HepG2 (cell line): ENCODE results near the gene METRN. TPM values are rescaled to one million over a fixed set of nuclear protein-coding genes. Genes with fewer than 3 reads are reported as not detected.

Source experiments
- ATAC-seq: fragments of 200-7000 bp; cut with Tn5 transposase; 3 replicates; pipeline ENCODE4 v1.9.1; 2020; ENCODE audit warnings: mild to moderate bottlenecking, moderate library complexity
- BruUV-seq: library from RNA; stranded (reverse); fragments of 400-500 nt; replicated peaks from 2 replicates; lab custom pipeline; 2021; lab: Mats Ljungman, UMichigan
- CTCF ChIA-PET: fragments of 300-600 bp; formaldehyde crosslinking; extraction: SDS; loops from one replicate; lab custom pipeline; 2021; ENCODE audit warnings: low total read pairs, inconsistent platforms, low intra/inter-chr PET ratio; lab: Yijun Ruan, JAX
- POLR2A ChIA-PET: fragments of 350-600 bp; sonication (Branson Sonifier 250); formaldehyde crosslinking; loops from one replicate; lab custom pipeline; 2020; ENCODE audit warnings: antibody characterized with exemption, inconsistent platforms; lab: Yijun Ruan, JAX
- DNase-seq: peaks from one replicate; pipeline ENCODE4 v3.0.0-alpha.2; 2015; ENCODE audit warnings: low spot score
- FAIRE-seq: peaks from 3 replicates; lab custom pipeline; 2011; peaks lifted over from hg19 to GRCh38; lab: Jason Lieb, UNC
- H2AFZ ChIP-seq: one replicate; pipeline ENCODE4 v1.6.1; 2011; ENCODE audit warnings: low read length, inconsistent platforms
- H3K27ac ChIP-seq: fragments of 300-600 bp; 3 replicates; pipeline ENCODE4 v1.8.0; 2011; ENCODE audit warnings: mixed run types, mild to moderate bottlenecking, mixed read lengths, low read length, inconsistent platforms; ENCODE audit not compliant: insufficient read depth; ENCODE audit errors: extremely low read length
- H3K27me3 ChIP-seq, 2 experiments: fragments of 200-600 bp in 1 of 2; 2 replicates in 1 of 2; 3 replicates in 1 of 2; pipeline versions ENCODE4 v1.6.0 to v1.8.0; 2011; ENCODE audit warnings: low read length in 2 of 2, mild to moderate bottlenecking in 2 of 2, moderate library complexity in 2 of 2, inconsistent platforms in 1 of 2; ENCODE audit not compliant: insufficient read depth in 2 of 2, control insufficient read depth in 1 of 2
- H3K36me3 ChIP-seq, 2 experiments: fragments of 200-600 bp in 1 of 2; replicated peaks in 1 of 2; 2 replicates in 1 of 2; 3 replicates in 1 of 2; pipeline versions ENCODE4 v1.5.1 to v1.8.0; 2011; ENCODE audit warnings: low read length in 2 of 2, inconsistent platforms in 1 of 2; ENCODE audit not compliant: insufficient read depth in 2 of 2, control insufficient read depth in 1 of 2
- H3K4me1 ChIP-seq: 2 replicates; pipeline ENCODE4 v1.5.1; 2012; ENCODE audit warnings: low read length, inconsistent platforms; ENCODE audit not compliant: insufficient read depth
- H3K4me2 ChIP-seq: 2 replicates; pipeline ENCODE4 v1.6.0; 2011; ENCODE audit warnings: low read depth, low read length, inconsistent platforms
- H3K4me3 ChIP-seq, 3 experiments: fragments of 200-600 bp in 1 of 3; sonication (generic), shearing (Covaris generic) in 1 of 3; replicated peaks in 1 of 3; 2 replicates each; pipeline ENCODE4 v1.5.1; 2011 to 2016; ENCODE audit warnings: low read length in 3 of 3, inconsistent platforms in 2 of 3, low read depth in 2 of 3, mild to moderate bottlenecking in 2 of 3, control low read depth in 1 of 3, mixed read lengths in 1 of 3; ENCODE audit not compliant: insufficient read depth in 1 of 3
- H3K79me2 ChIP-seq: one replicate; pipeline ENCODE4 v1.6.1; 2011; ENCODE audit warnings: low read length, inconsistent platforms; ENCODE audit not compliant: insufficient read depth
- H3K9ac ChIP-seq: 2 replicates; pipeline ENCODE4 v1.6.0; 2011; ENCODE audit warnings: mild to moderate bottlenecking, low read depth, low read length, inconsistent platforms; ENCODE audit not compliant: insufficient read depth
- H3K9me3 ChIP-seq: 2 replicates; pipeline ENCODE4 v1.5.1; 2012; ENCODE audit warnings: mild to moderate bottlenecking, low read length
- H4K20me1 ChIP-seq: 2 replicates; pipeline ENCODE4 v1.6.0; 2011; ENCODE audit warnings: inconsistent platforms, mild to moderate bottlenecking, low read length, moderate library complexity; ENCODE audit not compliant: insufficient read depth
- AGO1 ChIP-seq: fragments of 200-400 bp; formaldehyde crosslinking; IDR thresholded peaks from 2 replicates; pipeline ENCODE4 v1.6.1; 2017; ENCODE audit warnings: mild to moderate bottlenecking, low read depth, low read length, moderate library complexity; ENCODE audit not compliant: poor library complexity, severe bottlenecking
- RBFOX2 ChIP-seq: fragments of 200-400 bp; formaldehyde crosslinking; IDR thresholded peaks from 2 replicates; pipeline ENCODE4 v1.6.1; 2017; ENCODE audit warnings: low read depth, mild to moderate bottlenecking, low read length
- RCOR2 ChIP-seq: IDR thresholded peaks from 2 replicates; pipeline ENCODE4 v1.6.1; 2016; ENCODE audit warnings: missing biosample characterization, missing genetic modification reagents
- WGBS: methylation state at CpG from one replicate; pipeline ENCODE4 v1.1.6; 2017; ENCODE audit warnings: low lambda C conversion rate; 5-methylcytosine and 5-hydroxymethylcytosine counted together
- in situ Hi-C: cut with HindIII; loops from 2 replicates; pipeline ENCODE4 v1.10.0; 2017; ENCODE audit warnings: low pct_unique_long_range_greater_than_20kb; ENCODE audit not compliant: extremely low pct_ligation_motif_present
- intact Hi-C: fragments of 100-400 bp; cut with micrococcal nuclease; formaldehyde crosslinking; loops from one replicate; pipeline ENCODE4 v1.10.0; 2022; ENCODE audit not compliant: unreplicated experiment
- polyA plus RNA-seq, 8 experiments: library from polyadenylated mRNA; depleted of rRNA in 3 of 8; stranded (reverse) in 7 of 8; unstranded in 1 of 8; fragments of >200 nt; fragmentation: Illumina TruSeq in 4 of 8; extraction: Trizol in 4 of 8; gene quantifications; 2 replicates each; pipeline versions ENCODE4 v1.2.1 to v1.2.3, GENCODE V29; 2011 to 2016; ENCODE audit warnings: low read depth in 4 of 8, missing spikeins in 1 of 8, mixed read lengths in 1 of 8; ENCODE audit not compliant: insufficient read depth in 1 of 8
- total RNA-seq, 5 experiments: library from RNA; depleted of rRNA; stranded (reverse); fragments of >200 nt; fragmentation: Illumina TruSeq; extraction: Trizol; gene quantifications; 2 replicates each; pipeline ENCODE4 v1.2.3, GENCODE V29; 2016; ENCODE audit warnings: low read depth in 1 of 5
- TF ChIP-seq, protein P1 (sequence below): sonication (generic); formaldehyde crosslinking; IDR thresholded peaks from 2 replicates; pipeline ENCODE4 v1.4.0; 2020; ENCODE audit warnings: missing genetic modification reagents
- TF ChIP-seq, protein P2 (sequence below): sonication (generic); formaldehyde crosslinking; conservative IDR thresholded peaks from 2 replicates; pipeline ENCODE4 v1.8.0; 2022; ENCODE audit warnings: missing genetic modification reagents

The METRN gene
- total and polyA plus RNA-seq, 2 of the 13 experiments (the other 11 are each of a cell fraction or from before 2014, with no cell fraction given): 25.5 to 46.1 TPM

DNA sequence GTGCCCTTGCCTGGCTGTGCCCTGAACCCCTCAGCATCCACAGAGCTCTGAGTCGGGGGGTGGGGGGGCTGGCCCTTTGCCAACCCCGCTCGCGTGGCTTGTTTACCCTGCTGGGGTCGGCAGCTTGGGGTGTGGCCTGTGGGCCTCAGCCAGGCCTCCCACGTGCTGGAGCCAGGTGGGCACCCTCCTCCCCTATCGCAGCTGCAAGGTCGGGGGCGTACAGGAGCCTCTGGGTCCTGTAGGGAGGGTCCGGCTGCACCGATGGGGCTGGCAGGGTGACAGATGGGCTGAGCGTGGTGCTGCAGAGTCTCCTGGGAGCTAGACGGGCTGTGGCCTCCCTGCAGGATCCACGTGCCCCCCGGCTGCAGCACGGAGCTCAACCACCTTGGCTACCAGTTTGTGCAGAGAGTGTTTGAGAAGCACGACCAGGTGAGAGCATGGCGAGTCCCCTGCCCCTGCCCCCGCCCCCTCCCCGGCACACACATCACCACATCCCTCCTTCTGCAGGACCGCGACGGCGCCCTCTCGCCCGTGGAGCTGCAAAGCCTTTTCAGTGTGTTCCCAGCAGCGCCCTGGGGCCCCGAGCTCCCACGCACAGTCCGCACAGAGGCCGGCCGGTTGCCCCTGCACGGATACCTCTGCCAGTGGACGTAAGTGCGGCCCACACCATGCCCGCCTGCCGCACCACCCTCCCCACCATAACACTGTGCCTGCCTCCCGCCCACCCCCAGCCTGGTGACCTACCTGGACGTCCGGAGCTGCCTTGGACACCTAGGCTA is 43.4 kb upstream of the METRN start:
- no peak overlapping the region for H2AFZ ChIP-seq
- BruUV-seq: no TSS peak
- H3K9ac ChIP-seq: no peak overlapping the region
- 95% methylated on average over 24 of the region's 40 CpGs for WGBS
- CTCF ChIA-PET: no interaction called here
- H3K27ac ChIP-seq: no peak overlapping the region
- H3K9me3 ChIP-seq: no peaks in the 10 kb centered on the region
- no peak overlapping the region for H3K4me2 ChIP-seq
- no peak for DNase-seq
- no peaks in the 10 kb centered on the region for H4K20me1 ChIP-seq
- peaks cover 36% of the 10 kb centered on the region for H3K4me1 ChIP-seq
- H3K79me2 ChIP-seq: peaks cover 17% of the 10 kb centered on the region
- intact Hi-C loops (no loop called here), in situ Hi-C loops (no loop called here)
- POLR2A ChIA-PET: interaction anchor here (0.6 to 0.9 kb wide), 2 partner anchors 24 to 35 kb away, joined by 3 read pairs; partner anchors contain the start of gene METTL26
- ATAC-seq: no peak
- no peak for TF ChIP-seq RCOR2 (CRISPR knock-in tag)
- peak; percentile 82 for TF ChIP-seq AGO1
- peak; percentile 39 for TF ChIP-seq RBFOX2
- TF ChIP-seq, protein P1, sequence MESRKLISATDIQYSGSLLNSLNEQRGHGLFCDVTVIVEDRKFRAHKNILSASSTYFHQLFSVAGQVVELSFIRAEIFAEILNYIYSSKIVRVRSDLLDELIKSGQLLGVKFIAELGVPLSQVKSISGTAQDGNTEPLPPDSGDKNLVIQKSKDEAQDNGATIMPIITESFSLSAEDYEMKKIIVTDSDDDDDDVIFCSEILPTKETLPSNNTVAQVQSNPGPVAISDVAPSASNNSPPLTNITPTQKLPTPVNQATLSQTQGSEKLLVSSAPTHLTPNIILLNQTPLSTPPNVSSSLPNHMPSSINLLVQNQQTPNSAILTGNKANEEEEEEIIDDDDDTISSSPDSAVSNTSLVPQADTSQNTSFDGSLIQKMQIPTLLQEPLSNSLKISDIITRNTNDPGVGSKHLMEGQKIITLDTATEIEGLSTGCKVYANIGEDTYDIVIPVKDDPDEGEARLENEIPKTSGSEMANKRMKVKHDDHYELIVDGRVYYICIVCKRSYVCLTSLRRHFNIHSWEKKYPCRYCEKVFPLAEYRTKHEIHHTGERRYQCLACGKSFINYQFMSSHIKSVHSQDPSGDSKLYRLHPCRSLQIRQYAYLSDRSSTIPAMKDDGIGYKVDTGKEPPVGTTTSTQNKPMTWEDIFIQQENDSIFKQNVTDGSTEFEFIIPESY (CRISPR knock-in tag): peak; percentile 22; the same call in 1 of the 2 replicates
- TF ChIP-seq, protein P2, sequence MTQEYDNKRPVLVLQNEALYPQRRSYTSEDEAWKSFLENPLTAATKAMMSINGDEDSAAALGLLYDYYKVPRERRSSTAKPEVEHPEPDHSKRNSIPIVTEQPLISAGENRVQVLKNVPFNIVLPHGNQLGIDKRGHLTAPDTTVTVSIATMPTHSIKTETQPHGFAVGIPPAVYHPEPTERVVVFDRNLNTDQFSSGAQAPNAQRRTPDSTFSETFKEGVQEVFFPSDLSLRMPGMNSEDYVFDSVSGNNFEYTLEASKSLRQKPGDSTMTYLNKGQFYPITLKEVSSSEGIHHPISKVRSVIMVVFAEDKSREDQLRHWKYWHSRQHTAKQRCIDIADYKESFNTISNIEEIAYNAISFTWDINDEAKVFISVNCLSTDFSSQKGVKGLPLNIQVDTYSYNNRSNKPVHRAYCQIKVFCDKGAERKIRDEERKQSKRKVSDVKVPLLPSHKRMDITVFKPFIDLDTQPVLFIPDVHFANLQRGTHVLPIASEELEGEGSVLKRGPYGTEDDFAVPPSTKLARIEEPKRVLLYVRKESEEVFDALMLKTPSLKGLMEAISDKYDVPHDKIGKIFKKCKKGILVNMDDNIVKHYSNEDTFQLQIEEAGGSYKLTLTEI (CRISPR knock-in tag): no peak
- peaks cover 22 to 42% of the 10 kb centered on the region in 2 experiments; a peak in 4 of 5 replicates for H3K36me3 ChIP-seq
- no peak overlapping the region for H3K4me3 ChIP-seq
- H3K27me3 ChIP-seq: no peaks in the 10 kb centered on the region
- FAIRE-seq: no peak
